A549 (cell line): Measurements from ENCODE around the gene RASSF3. TPM values are rescaled to one million over a fixed set of nuclear protein-coding genes. Genes with fewer than 3 reads are reported as not detected.
A peak's percentile ranks its signal among the peaks of the same experiment; 100 is the strongest.

ENCODE experiments used
- ATAC-seq, 2 experiments: fragments of 200-7000 bp in 1 of 2; fragments of >200 bp in 1 of 2; cut with Nextera tagmentation in 1 of 2; cut with Tn5 transposase in 1 of 2; 3 replicates each; pipeline versions ENCODE4 v1.8.0 to v1.9.1; 2018 to 2020; ENCODE audit warnings: mild to moderate bottlenecking in 1 of 2, moderate library complexity in 1 of 2
- CTCF ChIA-PET: fragments of 300-600 bp; sonication (Branson Sonifier 250); formaldehyde crosslinking; extraction: SDS; loops from one replicate; lab custom pipeline; 2021; ENCODE audit warnings: antibody characterized with exemption, inconsistent platforms; lab: Yijun Ruan, JAX
- POLR2A ChIA-PET: fragments of 350-600 bp; formaldehyde crosslinking; extraction: SDS; loops from one replicate; lab custom pipeline; 2021; ENCODE audit warnings: antibody characterized with exemption, inconsistent platforms; lab: Yijun Ruan, JAX
- DNase-seq, 2 experiments: peaks; one replicate each; pipeline versions ENCODE4 v3.0.0 to v3.0.0-alpha.2; 2011 to 2016; ENCODE audit warnings: low read depth in 1 of 2, low spot score in 1 of 2
- FAIRE-seq: peaks from 2 replicates; lab custom pipeline; 2011; peaks lifted over from hg19 to GRCh38; lab: Jason Lieb, UNC
- H3K27ac ChIP-seq, 2 experiments: fragments of >200 bp; sonication (Bioruptor Twin); formaldehyde crosslinking; 3 replicates each; pipeline ENCODE4 v1.5.1; 2016 to 2017
- H3K4me1 ChIP-seq: fragments of >200 bp; sonication (Bioruptor Twin); formaldehyde crosslinking; 3 replicates; pipeline ENCODE4 v1.6.1; 2016
- H3K4me2 ChIP-seq: fragments of >200 bp; sonication (Bioruptor Twin); formaldehyde crosslinking; 3 replicates; pipeline ENCODE4 v1.6.1; 2016
- H3K4me3 ChIP-seq: fragments of >200 bp; sonication (Bioruptor Twin); formaldehyde crosslinking; 3 replicates; pipeline ENCODE4 v1.5.1; 2016
- H3K9me3 ChIP-seq: fragments of >200 bp; sonication (Bioruptor Twin); formaldehyde crosslinking; 3 replicates; pipeline ENCODE4 v1.6.1; 2016
- CEBPB ChIP-seq, 2 experiments: fragments of >200 bp in 1 of 2; sonication (Bioruptor Twin) in 1 of 2; formaldehyde crosslinking in 1 of 2; IDR thresholded peaks; 2 replicates each; pipeline ENCODE4 v1.6.1; 2012 to 2016
- CHD2 ChIP-seq: fragments of 150-350 bp; IDR thresholded peaks from 2 replicates; pipeline ENCODE4 v1.6.1; 2014; ENCODE audit warnings: low read length; ENCODE audit not compliant: partially characterized antibody
- EHF ChIP-seq: fragments of 250-450 bp; sonication (Bioruptor Pico); IDR thresholded peaks from 2 replicates; pipeline ENCODE4 v1.5.0; 2020; ENCODE audit warnings: mild to moderate bottlenecking
- FOSB ChIP-seq: fragments of 250-450 bp; sonication (Bioruptor Pico); IDR thresholded peaks from 2 replicates; pipeline ENCODE4 v1.5.0; 2020; ENCODE audit warnings: mild to moderate bottlenecking, moderate library complexity
- FOSL2 ChIP-seq, 2 experiments: fragments of 450-650 bp in 1 of 2; fragments of >200 bp in 1 of 2; sonication (Bioruptor Twin) in 1 of 2; formaldehyde crosslinking; IDR thresholded peaks; 2 replicates each; pipeline versions ENCODE4 v1.5.0 to v1.6.1; 2016 to 2020; ENCODE audit warnings: mild to moderate bottlenecking in 1 of 2, moderate library complexity in 1 of 2
- FOXS1 ChIP-seq: fragments of 250-450 bp; sonication (Bioruptor Pico); IDR thresholded peaks from 2 replicates; pipeline ENCODE4 v1.5.0; 2020; ENCODE audit warnings: mild to moderate bottlenecking, moderate library complexity
- HOXA7 ChIP-seq: fragments of 250-450 bp; sonication (Bioruptor Pico); IDR thresholded peaks from 2 replicates; pipeline ENCODE4 v1.5.0; 2020; ENCODE audit warnings: mild to moderate bottlenecking, moderate library complexity
- HOXB5 ChIP-seq: fragments of 250-450 bp; sonication (Bioruptor Pico); IDR thresholded peaks from 2 replicates; pipeline ENCODE4 v1.5.0; 2020; ENCODE audit warnings: mild to moderate bottlenecking, moderate library complexity
- JUN ChIP-seq, 2 experiments: fragments of >200 bp; sonication (Bioruptor Twin); formaldehyde crosslinking; IDR thresholded peaks; 2 replicates in 1 of 2; 3 replicates in 1 of 2; pipeline ENCODE4 v1.6.1; 2016 to 2017
- KDM5A ChIP-seq: fragments of 200-600 bp; sonication (generic); IDR thresholded peaks from 2 replicates; pipeline ENCODE4 v1.6.1; 2016; ENCODE audit warnings: antibody characterized with exemption, mild to moderate bottlenecking
- ZC3H11A ChIP-seq: fragments of 450-650 bp; IDR thresholded peaks from 2 replicates; pipeline ENCODE4 v1.6.1; 2014; ENCODE audit warnings: antibody characterized with exemption, mild to moderate bottlenecking
- ZNF302 ChIP-seq: fragments of 250-450 bp; sonication (Bioruptor Pico); IDR thresholded peaks from 2 replicates; pipeline ENCODE4 v1.9.0; 2021; ENCODE audit warnings: inconsistent platforms, mild to moderate bottlenecking, moderate library complexity
- WGBS: methylation state at CpG from one replicate; pipeline ENCODE4 v1.1.6; 2017; ENCODE audit errors: missing lambda C conversion rate; 5-methylcytosine and 5-hydroxymethylcytosine counted together
- polyA plus RNA-seq, 4 experiments: library from polyadenylated mRNA; depleted of rRNA in 3 of 4; stranded (reverse); fragments of >200 nt; fragmentation: RNase III in 1 of 4; extraction: RNeasy Plus Mini Kit Qiagen cat#74134 plus additional on column Dnase treatment in 1 of 4; gene quantifications; 2 replicates in 3 of 4; 3 replicates in 1 of 4; pipeline ENCODE4 v1.2.3, GENCODE V29; 2011 to 2017
- TF ChIP-seq, protein P1 (sequence below): fragments of 250-450 bp; sonication (Bioruptor Pico); IDR thresholded peaks from 2 replicates; pipeline ENCODE4 v1.5.0; 2021; ENCODE audit warnings: mild to moderate bottlenecking, moderate library complexity, borderline replicate concordance
- TF ChIP-seq, protein P2 (sequence below): fragments of 250-450 bp; sonication (Bioruptor Pico); IDR thresholded peaks from 2 replicates; pipeline ENCODE4 v1.5.0; 2020; ENCODE audit warnings: low read depth, mild to moderate bottlenecking, moderate library complexity
- TF ChIP-seq, protein P3 (sequence below): fragments of >200 bp; sonication (Bioruptor Twin); formaldehyde crosslinking; IDR thresholded peaks from 3 replicates; pipeline ENCODE4 v1.5.1; 2016

RASSF3 gene
- polyA plus RNA-seq, 2 of the 4 experiments (the other 2 are of a cell fraction) = 19.7 to 35.4 TPM

DNA sequence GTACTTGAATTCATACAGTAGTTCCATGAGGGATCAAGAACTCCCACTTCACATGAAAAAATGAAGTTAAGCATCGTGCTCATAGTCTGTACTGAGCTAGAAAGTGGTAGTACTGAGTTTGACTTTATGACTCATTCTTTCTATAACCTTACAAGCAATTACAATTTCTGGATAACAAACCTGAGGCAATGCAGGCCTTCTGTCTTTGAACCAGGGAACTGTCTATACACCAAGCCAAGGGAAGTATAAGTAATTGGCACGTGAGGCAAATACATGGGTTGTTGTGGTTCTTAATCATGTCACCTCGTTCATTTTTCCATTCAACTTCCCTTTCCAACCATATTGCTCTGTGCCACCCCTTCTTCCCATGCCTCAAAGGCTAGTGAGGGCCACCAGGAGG lies 132.1 kb downstream of the RASSF3 start (continued):
- TF ChIP-seq, protein P1, sequence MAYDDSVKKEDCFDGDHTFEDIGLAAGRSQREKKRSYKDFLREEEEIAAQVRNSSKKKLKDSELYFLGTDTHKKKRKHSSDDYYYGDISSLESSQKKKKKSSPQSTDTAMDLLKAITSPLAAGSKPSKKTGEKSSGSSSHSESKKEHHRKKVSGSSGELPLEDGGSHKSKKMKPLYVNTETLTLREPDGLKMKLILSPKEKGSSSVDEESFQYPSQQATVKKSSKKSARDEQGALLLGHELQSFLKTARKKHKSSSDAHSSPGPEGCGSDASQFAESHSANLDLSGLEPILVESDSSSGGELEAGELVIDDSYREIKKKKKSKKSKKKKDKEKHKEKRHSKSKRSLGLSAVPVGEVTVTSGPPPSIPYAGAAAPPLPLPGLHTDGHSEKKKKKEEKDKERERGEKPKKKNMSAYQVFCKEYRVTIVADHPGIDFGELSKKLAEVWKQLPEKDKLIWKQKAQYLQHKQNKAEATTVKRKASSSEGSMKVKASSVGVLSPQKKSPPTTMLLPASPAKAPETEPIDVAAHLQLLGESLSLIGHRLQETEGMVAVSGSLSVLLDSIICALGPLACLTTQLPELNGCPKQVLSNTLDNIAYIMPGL (CRISPR knock-in tag) = no peak
- TF ChIP-seq KDM5A (no peak), CHD2 (no peak)
- TF ChIP-seq, protein P2, sequence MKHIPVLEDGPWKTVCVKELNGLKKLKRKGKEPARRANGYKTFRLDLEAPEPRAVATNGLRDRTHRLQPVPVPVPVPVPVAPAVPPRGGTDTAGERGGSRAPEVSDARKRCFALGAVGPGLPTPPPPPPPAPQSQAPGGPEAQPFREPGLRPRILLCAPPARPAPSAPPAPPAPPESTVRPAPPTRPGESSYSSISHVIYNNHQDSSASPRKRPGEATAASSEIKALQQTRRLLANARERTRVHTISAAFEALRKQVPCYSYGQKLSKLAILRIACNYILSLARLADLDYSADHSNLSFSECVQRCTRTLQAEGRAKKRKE (CRISPR knock-in tag) = no peak
- TF ChIP-seq, protein P3, sequence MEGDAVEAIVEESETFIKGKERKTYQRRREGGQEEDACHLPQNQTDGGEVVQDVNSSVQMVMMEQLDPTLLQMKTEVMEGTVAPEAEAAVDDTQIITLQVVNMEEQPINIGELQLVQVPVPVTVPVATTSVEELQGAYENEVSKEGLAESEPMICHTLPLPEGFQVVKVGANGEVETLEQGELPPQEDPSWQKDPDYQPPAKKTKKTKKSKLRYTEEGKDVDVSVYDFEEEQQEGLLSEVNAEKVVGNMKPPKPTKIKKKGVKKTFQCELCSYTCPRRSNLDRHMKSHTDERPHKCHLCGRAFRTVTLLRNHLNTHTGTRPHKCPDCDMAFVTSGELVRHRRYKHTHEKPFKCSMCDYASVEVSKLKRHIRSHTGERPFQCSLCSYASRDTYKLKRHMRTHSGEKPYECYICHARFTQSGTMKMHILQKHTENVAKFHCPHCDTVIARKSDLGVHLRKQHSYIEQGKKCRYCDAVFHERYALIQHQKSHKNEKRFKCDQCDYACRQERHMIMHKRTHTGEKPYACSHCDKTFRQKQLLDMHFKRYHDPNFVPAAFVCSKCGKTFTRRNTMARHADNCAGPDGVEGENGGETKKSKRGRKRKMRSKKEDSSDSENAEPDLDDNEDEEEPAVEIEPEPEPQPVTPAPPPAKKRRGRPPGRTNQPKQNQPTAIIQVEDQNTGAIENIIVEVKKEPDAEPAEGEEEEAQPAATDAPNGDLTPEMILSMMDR = no peak

DNA sequence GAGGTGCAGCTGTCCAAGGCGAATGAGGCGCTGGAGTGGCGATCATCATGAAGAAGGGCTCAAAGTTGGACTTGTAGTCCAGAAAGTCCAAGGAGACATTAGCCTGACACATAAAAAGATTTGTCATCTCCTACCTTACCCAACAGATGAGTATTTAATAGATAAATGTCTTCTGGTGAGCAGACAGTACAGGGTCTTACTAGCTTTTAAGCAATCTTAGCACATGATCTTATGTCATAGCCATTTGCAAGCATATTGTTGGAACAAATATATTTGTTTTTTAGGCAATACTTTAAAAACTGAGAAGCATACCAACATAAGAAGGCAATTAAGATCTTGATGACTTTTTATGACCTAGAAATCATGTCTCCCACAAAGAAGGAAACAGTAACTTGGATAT lies 132.9 kb downstream of the RASSF3 start:
- H3K4me2 ChIP-seq = no peak overlapping the region
- ChIA-PET CTCF (no interaction called here), POLR2A (no interaction called here)
- WGBS = 95% methylated on average over 3 of the region's 3 CpGs
- DNase-seq (no peak), FAIRE-seq (no peak), ATAC-seq (no peak)
- no peak overlapping the region for H3K27ac ChIP-seq
- no peaks in the 10 kb centered on the region for H3K9me3 ChIP-seq
- peaks cover 26% of the 10 kb centered on the region for H3K4me1 ChIP-seq
- no peak for TF ChIP-seq FOSB
- TF ChIP-seq JUN (IDR thresholded peaks at IDR 0.05) = no peak
- TF ChIP-seq EHF (CRISPR knock-in tag) = no peak
- TF ChIP-seq CEBPB (IDR thresholded peaks at IDR 0.05) = no peak
- no peak for TF ChIP-seq ZNF302 (CRISPR knock-in tag)
- no peak for TF ChIP-seq FOXS1 (CRISPR knock-in tag)
- H3K4me3 ChIP-seq = no peak overlapping the region

DNA sequence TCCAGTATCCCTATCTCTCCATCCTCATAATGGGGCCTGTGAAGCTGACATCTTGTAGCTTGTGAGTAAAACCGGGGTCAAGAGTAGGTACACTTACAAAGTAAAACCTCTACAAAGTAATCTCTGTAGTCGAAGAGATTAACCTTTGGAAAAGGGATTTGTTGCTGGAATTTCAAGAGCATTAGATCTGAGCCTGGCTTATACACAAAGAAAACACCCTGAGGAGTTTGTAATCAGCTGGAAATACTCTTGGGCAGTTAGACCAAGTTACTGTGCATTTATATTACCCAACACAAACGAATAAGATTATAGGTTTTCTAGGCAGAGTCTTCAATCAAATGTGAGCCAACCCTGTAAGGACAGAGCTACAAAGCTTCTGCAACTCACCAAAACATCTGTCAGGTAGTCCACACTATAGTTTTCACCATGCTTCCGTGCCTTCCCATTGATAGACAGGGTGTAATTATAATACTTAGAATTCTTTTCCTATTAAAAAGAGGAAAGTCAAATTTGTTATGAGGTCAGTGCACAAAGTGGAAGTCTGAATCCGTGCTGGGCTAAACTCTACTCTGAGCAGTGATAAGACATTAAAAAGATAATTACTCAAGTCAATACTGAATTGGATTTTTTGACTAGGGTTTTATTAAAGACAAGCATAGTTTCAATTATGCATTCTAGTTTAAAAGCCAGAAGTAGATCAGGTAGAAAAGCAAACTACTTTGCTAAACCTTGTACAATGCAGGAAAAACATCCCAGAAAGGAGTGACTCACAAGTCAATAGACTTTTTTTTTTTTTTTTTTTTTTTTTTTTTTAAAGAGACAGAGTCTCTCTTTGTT lies 134.3 kb downstream of the RASSF3 start:
- peak overlapping the region; percentile 59 for H3K4me2 ChIP-seq
- ChIA-PET POLR2A (no interaction called here), CTCF (interaction anchor here (0.5 to 2.9 kb wide), 5 partner anchors 9 to 286 kb away, joined by 3 to 8 read pairs (median 3); no protein-coding TSS in a partner anchor)
- H3K9me3 ChIP-seq = no peaks in the 10 kb centered on the region
- H3K4me1 ChIP-seq = peaks cover 25% of the 10 kb centered on the region
- no peak for TF ChIP-seq HOXA7 (CRISPR knock-in tag)
- peak; percentile 31; the same call in 1 of the 2 replicates for TF ChIP-seq FOSL2 (IDR thresholded peaks at IDR 0.05)
- TF ChIP-seq FOSL2 (CRISPR knock-in tag; IDR thresholded peaks at IDR 0.05) = peak; percentile 44
- no peak for TF ChIP-seq HOXB5 (CRISPR knock-in tag)
- TF ChIP-seq ZC3H11A = no peak
- no peak overlapping the region for H3K27ac ChIP-seq
- ATAC-seq (peak in 1 of 2 experiments; percentile 59; a peak in 3 of 6 replicates), DNase-seq (peak; percentile 12 to 36), FAIRE-seq (no peak)
- no peak overlapping the region for H3K4me3 ChIP-seq
- WGBS = 50% methylated on average over 5 of the region's 5 CpGs
